Activated CD4-positive, alpha-beta T cell treated with anti-CD3 and anti-CD28 coated beads, Interleukin-2, amount 50 U/mL, for 1 hour (primary cell): ENCODE results near the gene CRYAA.

Experiments used
- DNase-seq: peaks from one replicate; pipeline ENCODE4 v3.0.0-alpha.2; 2020

The CRYAA gene

DNA sequence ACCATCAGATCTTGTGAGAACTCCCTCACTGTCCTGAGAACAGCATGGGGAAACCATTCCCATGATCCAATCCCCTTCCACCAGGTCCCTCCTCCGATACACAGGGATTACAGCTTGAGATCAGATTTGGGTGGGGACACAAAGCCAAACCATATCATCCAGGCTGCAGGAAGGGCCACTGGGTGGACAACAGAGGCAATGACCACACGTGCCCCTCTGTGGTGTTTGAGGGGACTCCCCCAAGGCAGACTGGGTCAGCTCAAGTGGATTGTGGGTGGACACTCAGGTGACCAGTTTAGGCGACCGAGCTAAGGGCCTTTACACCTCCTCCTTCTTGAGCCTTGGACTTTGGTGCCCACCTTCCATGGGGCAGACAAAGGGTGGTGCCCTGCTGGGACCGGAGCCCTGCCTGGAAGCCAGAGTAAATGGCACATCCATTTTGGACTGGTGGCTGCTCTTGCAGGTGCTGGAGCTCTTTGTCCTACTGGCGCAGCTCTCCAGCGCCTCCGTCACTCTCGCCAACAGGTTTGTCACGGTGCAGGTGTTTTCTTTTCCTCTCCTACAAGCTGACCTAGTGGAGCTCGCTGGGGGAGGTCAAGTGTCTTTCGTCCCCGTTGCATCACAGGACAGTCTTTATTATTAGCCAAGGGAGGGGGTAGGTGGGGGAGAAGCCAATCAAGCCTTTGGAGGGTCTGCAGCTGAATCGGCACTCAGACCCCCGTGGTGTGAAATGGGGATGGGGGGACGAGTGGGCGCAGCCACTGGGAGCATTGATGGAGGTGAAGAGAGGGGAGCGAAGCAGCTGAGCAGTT, 37.6 kb downstream of the CRYAA start:
- DNase-seq, result no peak

DNA sequence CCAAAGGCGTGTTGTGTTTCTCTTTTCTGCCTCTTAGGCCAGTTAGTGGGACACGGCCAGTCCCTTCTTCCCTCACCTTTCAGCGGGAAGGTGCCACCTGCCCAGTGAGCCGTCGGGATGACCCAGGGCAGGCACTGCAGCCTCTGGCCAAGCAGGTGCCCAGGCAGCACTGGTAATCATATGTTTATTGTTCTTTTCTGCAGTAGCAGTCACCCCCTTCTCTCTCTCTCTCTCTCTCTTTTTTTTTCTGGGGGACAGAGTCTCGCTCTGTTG, 38.2 kb downstream of the CRYAA start:
- no peak for DNase-seq

DNA sequence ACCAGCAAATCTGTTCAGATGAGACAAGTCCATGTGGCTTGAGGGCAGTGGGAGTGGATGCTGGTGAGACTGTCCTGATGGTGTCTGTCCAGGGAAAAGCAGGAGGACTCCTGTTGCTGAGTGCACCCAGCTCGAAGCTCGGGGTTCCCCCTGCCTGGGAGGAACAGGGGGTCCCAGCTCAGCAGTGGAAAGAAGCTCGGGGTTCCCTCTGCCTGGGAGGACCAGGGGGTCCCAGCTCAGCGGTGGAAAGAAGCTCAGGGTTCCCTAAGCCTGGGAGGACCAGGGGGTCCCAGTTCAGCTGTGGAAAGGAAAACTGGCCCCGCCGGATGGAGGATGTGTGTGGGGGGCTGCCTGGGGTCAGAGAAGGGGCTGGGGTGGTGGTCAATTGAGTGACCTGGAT, 39.1 kb downstream of the CRYAA start:
- DNase-seq, result no peak

DNA sequence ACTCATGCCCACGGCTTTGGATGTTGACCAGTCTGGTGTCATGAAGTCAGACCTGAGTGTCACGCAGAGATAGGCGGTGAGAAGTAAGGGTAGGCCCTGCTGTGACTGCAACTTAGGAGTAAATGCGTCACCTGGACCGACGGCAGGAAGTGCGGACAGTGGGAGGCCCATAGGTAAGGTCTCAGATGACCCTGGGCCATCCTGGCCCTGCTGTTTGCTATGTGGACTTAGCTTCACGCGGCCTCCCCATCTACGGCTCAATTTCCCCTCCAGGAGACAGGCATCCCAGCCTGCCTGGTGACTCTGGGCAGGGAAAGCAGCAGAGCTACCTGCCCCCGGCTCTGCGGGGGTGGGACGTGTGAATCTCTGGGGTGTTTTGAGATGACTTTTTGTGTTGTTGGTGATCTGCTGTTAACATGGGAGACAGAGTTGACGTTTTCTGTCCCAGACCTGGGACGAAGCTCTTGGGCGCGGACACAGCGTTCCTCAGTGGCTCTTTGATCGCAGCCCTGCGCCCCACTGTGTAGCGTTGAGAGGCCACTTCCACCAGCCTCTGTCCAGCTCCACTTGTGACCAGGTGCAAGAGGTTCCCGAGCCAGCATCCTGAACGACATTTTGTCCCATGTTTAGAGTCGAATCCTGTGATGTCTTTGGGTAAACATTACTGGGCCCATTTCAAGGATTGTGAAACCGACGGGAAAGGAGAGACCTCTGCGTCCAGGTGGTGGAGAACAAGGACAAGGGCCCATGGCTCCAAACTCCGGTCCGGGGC, 39.9 kb downstream of the CRYAA start:
- DNase-seq, result no peak

DNA sequence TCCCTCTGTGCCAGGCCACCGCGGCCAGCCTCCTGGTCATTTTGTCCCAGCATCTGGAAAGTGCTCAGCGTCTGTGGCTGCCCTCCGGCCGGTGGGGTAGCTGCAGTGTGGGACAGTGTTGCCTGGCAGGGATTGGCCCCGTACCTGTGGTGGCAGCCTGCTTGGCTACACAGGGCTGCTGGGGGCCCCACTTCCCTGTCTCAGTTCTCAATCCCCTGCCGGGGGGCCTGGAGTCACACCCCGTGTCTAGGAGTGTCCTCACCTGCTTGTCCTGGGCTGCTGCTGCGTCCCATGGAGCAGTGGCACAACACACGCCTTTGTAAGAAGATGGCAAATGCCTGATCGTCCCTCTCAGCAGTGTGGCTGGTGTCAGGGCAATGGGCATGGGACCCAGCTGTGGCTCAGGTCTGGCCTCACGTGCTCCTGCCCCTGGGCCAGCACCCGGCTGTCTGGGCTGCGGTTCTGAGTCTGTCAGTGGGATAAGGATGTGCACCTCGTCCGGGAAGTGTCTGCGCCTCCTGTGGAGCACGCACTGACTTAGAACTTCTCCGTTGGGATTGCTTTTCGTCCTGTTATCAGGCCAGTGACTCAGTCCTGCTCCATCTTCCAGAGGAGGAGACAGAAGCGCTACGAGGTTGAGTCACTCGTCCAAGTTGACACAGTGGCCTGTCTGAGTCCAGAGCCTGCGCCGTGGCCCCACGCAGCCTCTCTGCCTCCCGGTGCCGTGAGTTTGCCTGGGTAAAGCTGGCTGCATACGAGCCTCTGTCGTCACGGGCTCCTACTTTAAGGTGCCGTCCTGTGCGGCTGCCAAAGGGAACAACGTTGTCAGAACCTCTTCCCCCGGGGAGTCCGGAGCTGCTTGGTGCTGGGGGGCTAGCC, 41.0 kb downstream of the CRYAA start:
- DNase-seq, result no peak

DNA sequence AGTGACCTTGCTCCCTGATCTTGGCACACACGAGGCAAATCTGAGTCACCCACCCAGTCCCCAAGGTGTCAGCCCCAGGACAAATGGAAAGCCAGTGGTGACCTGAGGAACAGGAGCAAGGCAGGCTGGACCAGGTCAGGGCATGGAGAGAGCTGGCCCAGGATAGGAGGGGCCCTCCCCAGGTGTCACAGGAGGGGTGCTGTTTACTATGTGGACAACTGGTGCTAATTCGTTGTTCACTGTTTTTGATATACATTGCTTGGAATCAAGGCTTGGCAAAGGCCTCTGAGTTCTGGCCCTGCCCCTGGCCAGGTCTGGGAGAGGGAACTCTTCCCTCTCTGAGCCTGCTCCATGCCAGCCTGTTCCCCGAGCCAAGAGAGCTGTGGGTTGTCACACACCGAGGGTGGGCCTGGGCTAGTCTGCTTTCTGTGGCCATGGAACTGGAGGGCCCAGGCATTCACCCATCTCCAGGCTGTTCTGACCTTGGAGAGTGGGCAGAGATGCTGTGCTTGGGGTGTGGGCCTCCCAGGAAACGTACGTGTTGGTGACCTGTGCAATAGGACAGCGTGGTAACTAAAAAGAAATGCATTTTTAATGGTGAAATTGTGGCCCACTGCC, 41.8 kb downstream of the CRYAA start:
- DNase-seq, result no peak

DNA sequence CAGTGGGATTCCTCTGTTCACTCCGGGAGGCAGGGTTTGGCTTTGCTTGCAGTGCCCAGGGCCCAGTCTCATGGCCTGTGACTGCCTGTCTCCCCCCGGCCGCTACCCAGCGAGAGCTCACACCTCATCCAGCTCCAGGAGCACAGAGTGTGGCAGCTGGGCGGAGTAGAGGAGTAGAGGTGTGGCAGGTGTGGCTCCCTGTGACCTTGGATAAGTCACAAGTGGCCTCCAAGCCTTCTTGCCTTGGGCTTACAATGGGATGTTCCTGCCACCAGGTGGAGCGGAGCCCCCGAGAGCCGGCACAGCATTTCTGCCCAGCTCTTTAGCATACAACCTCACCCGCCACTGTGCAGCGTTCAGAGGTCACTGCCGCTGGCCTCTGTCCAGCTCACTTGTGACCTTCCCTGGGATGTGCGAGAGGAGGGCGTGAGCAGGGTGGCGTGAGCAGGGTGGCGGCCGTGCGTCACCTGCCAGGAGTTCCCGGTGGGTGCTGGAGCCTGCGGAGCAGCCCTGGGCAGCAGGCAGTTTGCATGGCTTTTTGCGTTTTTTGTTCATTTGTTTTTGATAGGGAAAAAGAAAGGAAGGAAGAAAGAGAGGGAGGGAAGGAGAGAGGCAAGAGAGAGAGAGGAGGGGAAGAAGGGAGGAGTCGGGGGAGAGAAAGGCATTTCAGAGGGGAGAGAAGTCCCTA, 42.4 kb downstream of the CRYAA start:
- no peak for DNase-seq

DNA sequence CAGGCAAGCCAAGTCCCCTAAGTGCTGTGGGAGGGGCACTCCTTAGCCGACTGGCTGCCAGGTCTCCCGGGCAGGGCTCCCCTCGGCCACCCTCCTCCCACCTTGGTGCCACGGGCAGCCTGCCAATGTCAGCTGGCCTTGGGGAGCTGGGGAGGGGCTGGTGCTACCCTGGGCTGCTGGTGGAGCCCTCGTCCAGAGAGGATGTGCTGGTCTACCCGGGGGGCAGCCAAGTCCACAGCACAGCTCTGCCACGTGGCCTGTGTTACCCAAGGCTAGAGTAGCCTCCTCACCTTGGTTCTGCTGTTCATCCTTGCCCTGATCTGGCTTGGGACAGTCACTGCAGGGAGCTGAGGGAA, 42.9 kb downstream of the CRYAA start:
- DNase-seq, result no peak
